Femur (tissue), 1 donor: ENCODE measurements around the gene RIF1.

Experiments used
- DNase-seq: peaks from one replicate; pipeline ENCODE4 v3.0.0-alpha.2; 2017

Gene RIF1

GRCh38 chr2:151423760-151424159 lies 14.1 kb downstream of the RIF1 start:
- DNase-seq: no peak

GRCh38 chr2:151437630-151438029 lies 27.9 kb downstream of the RIF1 start:
- no peak for DNase-seq

GRCh38 chr2:151438506-151438905 lies 28.8 kb downstream of the RIF1 start:
- DNase-seq: no peak

DNA sequence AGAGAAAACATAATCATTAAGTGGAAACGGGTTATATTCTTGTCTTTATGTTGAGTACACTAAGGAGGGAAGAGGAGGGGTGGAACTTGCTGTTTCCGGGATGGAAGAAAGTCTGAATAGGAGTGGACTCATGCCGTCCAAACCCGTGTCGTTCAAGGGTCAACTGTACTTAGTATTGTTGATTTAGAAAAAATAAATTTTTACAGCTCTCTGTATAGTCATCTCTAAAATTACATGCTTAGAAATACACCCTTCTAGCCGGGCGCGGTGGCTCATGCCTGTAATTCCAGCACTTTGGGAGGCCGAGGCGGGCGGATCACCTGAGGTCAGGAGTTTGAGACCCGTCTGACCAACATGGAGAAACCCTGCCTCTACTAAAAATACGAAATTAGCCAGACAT lies 29.4 kb downstream of the RIF1 start:
- DNase-seq: no peak

GRCh38 chr2:151459358-151459757 lies 49.7 kb downstream of the RIF1 start:
- no peak for DNase-seq

DNA sequence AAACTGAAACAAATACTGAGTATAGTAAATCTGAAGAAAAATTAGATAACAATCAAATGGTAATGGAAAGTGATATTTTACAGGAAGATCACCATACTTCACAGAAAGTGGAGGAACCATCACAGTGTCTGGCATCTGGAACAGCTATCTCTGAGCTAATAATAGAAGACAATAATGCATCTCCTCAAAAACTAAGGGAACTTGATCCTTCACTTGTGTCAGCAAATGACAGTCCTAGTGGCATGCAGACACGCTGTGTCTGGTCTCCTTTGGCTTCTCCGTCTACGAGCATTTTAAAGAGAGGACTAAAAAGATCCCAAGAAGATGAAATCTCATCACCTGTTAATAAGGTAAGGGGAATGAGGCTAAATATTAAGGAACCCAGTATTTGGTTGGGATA lies 56.1 kb downstream of the RIF1 start:
- DNase-seq: no peak

- no peak for DNase-seq
These were observed 60.9 kb downstream of the RIF1 start for GRCh38 chr2:151470556-151470955.

DNA sequence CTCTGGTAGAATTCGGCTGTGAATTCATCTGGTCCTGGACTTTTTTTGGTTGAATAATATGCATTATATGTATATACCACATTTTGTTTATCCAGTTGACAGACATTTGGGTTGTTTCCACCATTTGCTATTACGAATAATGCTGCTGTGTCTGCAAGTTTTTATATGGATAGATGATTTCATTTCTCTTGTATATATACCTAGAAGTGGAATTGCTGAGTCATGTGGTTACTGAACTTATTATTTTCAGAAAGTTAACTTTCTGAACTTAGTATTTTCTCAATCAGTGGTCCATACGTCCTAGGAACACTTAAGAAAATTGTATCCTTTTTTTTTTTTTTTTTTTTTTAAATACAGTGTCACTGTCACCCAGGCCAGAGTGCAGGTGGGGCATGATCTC lies 63.3 kb downstream of the RIF1 start:
- DNase-seq: no peak

DNA sequence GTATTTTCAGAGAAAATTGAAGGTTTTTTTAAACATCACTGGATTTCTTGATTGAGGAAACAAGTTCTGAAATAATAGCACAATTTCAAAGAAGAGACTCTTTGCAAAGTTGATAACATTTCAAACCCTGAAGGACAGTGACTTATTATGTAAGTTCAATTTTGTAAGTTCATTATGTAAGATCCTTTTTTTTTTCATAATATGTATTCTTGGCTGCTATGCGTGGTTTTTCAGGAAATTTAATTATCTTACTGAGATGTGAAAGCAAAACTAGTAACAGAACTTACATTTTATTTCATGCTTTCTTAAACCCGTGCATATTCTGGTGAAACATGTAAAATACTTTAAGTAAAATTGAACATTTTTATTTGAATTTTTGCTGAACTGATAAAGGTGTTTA lies 65.4 kb downstream of the RIF1 start:
- no peak for DNase-seq

DNA sequence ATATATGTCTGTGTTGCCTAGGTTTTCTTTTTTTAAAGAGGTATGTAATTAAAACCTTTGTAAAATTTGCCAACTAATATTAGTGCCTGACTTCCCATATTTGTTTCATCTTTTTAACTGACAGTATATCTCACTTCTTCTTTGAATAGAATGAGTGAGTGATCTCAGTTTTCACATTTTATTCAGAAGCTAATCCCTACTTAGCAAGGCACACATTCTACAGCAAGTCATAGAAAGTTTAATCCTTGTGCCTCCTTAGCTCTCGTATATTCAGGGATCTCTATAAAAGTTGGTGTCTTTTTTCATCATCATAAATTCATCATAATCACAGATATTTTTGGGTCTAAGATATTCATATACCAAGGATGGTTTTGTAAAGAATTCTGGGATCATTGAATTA lies 66.6 kb downstream of the RIF1 start:
- DNase-seq: no peak

- no peak for DNase-seq
These were observed 68.3 kb downstream of the RIF1 start for GRCh38 chr2:151478011-151478410.

DNA sequence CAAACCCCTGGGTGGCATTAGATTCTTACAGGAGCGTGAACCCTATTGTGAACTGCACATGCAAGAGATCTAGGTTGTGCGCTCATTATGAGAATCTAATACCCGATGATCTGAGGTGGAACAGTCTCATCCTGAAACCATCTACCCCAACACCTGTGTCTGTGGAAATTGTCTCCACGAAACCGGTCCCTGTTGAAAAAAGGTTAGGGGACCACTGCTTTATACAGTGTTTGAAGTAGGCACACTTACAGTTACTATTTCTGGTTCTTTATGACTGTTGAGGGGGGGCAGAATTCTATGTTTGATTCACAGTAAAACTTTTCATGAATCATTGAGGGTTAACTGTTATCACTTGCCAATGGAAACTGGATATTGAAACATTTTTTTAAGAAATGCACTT lies 72.0 kb downstream of the RIF1 start:
- DNase-seq: no peak

DNA sequence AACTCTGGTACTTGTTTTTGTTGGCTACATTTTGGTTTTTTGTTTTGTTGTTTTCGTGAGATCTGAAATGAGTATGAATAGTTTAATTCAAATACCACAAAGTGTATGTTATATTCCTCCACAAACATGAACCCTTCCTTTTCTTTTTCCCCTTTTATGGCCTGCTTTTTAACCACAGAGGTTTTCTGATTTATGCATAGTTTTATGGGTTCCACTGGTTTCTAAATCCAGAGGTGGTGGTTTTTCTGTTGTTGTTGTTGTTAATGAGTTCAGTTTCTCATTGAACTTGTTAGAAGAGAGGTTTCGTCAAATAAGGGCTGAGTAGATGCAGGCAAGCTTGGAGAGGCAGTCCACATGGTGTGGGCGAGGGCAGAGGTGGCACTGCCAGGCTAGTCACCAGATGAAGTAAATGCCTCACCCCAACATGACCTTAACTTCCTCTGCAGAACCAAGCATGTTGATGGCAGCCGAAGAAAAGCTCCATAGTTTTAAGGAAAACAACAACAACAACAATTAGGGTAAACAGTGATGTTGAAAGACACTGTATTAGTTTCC lies 72.5 kb downstream of the RIF1 start:
- DNase-seq: no peak

GRCh38 chr2:151483546-151483945 lies 73.8 kb downstream of the RIF1 start:
- DNase-seq: no peak

- no peak for DNase-seq
These were observed 74.4 kb downstream of the RIF1 start for GRCh38 chr2:151484100-151484499.

- DNase-seq: no peak
These were observed 76.4 kb downstream of the RIF1 start for GRCh38 chr2:151486053-151486452.

DNA sequence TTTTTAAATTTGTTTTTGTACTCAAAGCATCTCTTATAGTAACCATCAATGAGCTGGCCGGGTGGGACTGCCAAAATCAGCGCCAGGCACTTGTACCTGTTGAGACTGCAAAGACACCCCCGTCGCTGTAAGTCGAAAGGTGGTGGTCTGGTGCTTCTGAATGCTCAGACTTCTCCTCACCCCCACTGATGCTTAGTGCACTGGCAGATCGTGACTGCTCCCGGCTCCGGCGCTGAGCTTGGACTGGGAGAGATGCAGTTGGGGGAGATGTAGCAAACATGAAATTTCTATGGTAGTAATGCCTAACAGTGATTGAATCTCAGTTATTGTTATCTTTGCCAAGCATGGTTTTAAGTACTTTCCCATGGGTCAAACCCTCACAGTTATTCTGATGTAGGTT lies 80.6 kb downstream of the RIF1 start:
- DNase-seq: no peak

DNA sequence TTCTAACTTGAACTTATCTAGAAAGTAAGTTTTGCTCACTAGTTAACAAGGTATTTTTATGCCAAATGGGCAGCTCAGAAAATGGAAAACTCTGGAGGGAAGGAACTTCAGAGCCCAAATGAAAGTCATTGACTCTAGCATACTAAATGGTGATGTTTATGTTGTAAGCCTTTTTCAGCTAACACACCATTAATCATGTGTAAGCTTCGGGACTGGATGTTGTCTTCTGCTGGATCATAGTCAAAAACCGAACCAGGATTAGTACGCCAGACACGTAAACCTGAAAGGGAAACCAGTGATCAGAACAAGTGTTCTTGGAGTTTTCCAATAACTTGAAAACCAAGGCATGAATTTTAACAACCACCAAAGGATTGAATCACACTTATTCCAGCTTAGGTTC lies 81.8 kb downstream of the RIF1 start:
- DNase-seq: no peak

DNA sequence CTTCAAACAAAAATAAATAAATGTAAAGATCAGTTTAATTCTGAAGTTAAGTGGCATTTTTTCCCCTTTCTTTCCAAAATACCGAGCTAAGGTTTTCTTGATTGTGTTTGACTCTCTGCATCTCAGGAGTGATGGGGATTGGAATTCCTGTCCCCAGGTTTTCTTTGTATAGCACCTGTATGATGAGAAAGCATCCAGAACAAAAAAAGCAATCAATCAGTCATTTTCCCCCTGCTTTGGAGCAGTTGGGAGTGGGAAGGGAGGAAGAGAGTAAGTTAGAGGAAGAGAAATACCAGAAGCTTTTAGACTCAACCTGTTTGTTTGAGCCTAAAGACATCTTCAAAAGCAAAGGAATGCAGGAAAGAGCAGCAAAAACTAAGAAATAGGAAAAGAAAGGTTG lies 88.5 kb downstream of the RIF1 start:
- DNase-seq: no peak

- DNase-seq: no peak
These were observed 96.5 kb downstream of the RIF1 start for GRCh38 chr2:151506170-151506569.

GRCh38 chr2:151508519-151508918 lies 98.8 kb downstream of the RIF1 start:
- no peak for DNase-seq

DNA sequence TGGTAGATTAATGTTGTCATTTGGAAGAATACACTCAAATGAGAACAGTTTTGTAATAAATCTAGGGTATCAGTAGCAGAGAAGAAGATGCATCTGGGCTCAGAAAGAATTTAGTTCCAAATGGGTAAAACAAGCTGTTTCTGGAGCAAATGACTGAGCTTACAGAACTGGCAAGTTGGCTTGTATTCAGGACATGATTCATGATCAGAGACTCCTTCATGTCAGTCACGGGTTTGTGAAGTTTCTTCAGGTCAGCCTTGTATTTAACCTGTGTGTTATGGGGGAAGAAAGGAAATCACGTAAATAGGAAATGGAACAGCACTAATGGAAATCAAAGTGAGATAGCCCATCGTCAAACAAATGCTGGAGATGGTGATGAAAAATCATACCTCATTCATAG lies 109.1 kb downstream of the RIF1 start:
- DNase-seq: no peak

DNA sequence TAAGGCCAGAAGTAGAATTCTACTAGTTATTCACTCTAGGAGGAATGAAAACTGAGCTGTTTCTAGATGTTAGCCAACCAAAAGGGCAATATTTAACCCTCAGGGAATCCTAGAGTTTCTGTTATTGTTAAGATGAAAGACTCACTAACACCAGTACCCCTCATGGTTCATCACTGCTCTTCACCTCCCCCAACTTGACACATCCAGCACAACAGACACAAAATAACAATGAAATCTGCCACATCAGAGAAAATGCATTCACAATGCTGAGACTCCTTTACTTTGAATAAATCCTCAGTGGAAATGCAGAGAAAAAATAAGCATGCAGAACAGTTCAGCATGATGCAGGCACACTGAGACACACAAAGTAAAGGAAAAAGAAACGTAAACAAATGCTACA lies 111.3 kb downstream of the RIF1 start:
- no peak for DNase-seq

- no peak for DNase-seq
These were observed 112.9 kb downstream of the RIF1 start for GRCh38 chr2:151522556-151522955.

GRCh38 chr2:151523850-151524249 lies 114.1 kb downstream of the RIF1 start:
- DNase-seq: no peak

DNA sequence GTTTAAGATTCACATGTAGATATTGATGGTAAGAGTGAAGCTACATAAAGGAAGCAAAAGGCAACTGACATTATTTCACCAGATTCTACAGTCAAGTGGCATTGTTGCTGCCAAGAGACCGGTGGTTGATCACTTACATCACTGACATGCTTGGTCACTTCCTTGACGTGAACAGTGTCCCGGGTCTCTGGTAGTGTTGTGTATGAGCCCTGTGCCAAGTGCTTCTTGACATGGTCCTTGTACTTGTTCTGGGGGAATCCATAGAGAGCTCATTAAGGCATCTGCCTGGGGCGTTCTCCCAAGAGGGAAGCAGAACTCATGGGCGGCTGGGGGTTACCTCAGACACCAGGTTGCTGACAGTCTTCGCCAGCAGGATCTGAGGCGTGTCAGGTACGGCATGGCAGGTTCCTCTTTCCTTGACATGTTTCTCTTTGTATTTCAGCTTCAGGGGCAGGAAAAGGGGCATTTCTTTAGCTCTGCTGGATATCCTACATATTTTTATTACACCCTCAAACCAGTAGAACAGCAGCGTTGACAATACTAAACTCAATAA lies 116.2 kb downstream of the RIF1 start:
- DNase-seq: no peak
